Measurements from ENCODE around the gene OR10A5. TPM values are rescaled to one million over a fixed set of nuclear protein-coding genes. Genes with fewer than 3 reads are reported as not detected.
"Not testable (repeated sequence)": the region's sequence is repeated elsewhere in the genome, so short reads cannot be mapped to it uniquely, and the experiment has no call there.

The OR10A5 gene
- total RNA-seq, 1 donor from 2014 or later: not detected

DNA sequence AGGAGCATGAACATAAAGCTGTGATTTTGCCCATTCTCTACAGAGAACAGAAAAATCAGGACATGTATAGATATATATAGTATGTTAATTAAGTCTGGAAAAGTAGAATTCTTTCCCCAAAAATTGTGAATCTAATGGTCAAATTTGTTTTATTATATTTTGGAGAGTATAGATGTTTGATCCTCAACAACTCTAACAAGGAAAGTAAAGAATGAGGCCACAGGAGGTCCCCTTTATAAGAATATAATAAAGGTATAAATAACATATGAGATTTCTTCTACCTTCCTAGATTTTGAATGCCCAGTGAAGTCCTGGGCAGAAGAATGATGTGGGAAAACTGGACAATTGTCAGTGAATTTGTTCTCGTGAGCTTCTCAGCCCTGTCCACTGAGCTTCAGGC, 30.8 kb downstream of the OR10A5 start, which contains the start of gene OR10A4:
Gene OR10A4, plus strand, starts transcription at position 301 of the 400 bp plus-strand sequence. Its CDS starts 23 bp downstream, at position 324.
- DNase-seq (ENCODE audit: low spot score): no peak

DNA sequence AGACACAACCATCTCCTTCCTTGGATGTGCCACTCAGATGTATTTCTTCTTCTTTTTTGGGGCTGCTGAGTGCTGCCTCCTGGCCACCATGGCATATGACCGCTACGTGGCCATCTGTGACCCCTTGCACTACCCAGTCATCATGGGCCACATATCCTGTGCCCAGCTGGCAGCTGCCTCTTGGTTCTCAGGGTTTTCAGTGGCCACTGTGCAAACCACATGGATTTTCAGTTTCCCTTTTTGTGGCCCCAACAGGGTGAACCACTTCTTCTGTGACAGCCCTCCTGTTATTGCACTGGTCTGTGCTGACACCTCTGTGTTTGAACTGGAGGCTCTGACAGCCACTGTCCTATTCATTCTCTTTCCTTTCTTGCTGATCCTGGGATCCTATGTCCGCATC, 31.4 kb downstream of the OR10A5 start:
- DNase-seq (ENCODE audit: low spot score): no peak

DNA sequence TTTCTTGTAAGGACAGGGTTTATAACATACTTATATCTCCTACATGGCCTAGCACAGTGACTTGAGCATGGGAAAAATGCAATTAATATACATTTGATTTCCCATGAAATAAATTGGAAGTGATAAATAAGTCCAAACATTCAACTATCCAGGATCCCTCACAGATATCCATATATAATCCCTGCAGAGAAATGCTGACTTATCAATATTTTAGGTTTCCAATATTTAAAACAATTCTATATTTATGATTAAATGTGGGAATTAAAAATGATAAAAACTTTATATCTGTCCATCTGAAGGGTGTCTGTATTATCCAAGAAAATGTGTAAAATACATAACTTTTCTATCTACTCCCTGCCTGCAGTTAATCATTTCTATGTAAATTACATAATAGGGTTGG, 37.3 kb downstream of the OR10A5 start:
- no peak for DNase-seq (ENCODE audit: low spot score)

DNA sequence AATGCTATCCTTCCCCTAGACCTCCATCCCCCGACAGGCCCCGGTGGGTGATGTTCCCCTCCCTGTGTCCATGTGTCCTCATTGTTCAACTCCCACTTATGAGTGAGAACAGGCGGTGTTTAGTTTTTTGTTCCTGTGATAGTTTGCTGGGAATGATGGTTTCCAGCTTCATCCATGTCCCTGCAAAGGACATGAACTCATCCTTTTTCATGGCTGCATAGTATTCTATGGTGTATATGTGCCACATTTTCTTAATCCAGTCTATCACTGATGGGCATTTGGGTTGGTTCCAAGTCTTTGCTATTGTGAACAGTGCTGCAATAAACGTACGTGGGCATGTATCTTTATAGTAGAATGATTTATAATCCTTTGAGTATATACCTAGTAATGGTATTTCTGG, 42.2 kb downstream of the OR10A5 start:
- not testable (repeated sequence) for DNase-seq (ENCODE audit: low spot score)

DNA sequence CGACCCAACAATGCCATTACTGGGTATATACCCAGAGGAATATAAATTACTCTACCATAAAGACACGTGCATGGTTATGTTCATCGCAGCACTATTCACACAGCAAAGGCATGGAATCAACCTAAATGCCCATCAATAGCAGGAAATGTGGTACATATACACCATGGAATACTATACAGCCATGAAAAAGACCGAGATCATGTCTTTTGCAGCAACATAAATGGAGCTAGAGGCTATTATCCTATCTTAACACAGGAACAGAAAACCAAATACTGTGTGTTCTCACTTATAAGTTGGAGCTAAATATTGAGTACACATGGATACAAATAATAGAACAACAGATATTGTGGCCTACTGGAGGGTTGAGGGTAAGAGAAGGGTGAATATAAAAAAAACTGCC, 43.3 kb downstream of the OR10A5 start:
- DNase-seq (ENCODE audit: low spot score): no peak

DNA sequence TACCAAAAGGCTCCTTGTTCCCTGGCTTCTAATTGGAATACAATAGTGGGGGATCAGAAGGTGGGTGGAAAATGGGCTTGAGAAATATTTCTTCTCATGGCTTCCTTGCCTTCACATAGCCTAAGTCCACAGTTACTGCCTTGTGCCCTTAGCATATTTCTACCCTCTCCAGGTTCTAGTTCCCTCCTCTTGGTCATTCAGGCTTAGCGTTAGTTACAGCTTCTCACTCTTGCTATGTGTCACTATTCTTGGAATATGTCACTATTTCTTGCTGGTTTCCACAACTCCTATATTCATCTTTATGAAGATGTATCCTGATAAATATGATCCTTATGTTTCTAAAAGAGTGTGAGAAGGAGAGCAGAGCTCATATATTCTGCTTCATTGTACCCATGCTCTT, 44.4 kb downstream of the OR10A5 start:
- DNase-seq (ENCODE audit: low spot score): no peak

DNA sequence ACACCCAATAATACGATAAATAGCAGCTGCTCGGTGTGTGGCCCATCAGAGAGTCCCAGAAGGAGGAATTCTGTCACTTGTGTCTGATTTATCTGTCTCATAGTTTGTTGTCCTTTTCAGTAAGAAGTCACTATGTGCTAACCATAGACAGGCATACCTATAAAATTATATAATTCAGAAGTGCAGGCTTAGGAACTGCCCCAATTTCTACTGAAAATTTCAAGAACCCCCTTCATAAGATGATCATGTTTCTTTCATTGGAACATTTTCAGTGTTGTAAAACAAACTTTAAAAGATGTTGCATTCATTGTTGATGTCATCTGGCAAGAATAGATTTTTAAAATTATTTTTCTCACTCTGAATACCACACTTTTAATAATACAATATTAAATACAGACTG, 46.9 kb downstream of the OR10A5 start, which contains the start of gene OR2D2:
Gene OR2D2, minus strand, starts transcription at position 101 of the 400 bp plus-strand sequence. Its CDS starts 0 bp downstream, at position 101.
- DNase-seq (ENCODE audit: low spot score): no peak

DNA sequence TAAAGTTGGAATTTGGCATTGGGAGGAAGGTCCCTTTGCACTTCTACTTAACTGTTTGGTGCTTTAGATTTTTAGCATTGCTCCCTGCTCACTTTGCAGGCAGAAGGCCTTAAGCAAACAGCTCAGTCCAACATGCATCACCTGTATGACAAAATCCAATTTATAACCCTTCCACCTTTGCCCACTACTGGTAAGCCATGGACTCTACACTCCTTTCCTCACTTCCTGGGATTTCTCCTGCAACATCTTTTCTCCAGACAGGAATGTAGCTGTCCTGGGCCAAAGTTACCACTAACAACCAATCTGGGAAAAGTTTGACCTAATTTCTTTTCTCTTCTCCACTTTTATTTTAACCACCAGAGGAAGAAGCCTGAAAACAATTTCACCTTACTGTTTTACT, 48.6 kb downstream of the OR10A5 start:
- no peak for DNase-seq (ENCODE audit: low spot score)

DNA sequence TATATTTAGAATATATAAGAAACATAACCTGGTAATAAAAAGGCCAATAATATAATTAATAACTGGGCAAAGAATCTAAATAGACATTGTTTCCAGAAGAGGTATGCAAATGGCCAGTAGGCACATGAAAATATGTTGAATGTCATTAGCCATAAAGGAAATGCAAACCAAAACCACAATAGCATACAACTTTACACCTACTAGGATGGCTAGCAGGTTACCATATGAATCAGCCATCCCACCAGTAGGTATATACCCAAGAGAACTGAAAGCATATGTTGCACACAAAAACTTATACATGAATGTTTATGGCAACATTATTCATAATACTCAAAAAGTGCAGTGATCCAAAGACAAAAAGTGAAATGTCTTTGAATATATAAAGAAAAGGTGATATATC, 49.5 kb downstream of the OR10A5 start:
- DNase-seq (ENCODE audit: low spot score): no peak

Other genes starting within 250 kb of the OR10A5 start
- 25.8 TPM for gene RRP8, start 242.1 kb upstream of the OR10A5 start, total RNA-seq
- gene ILK, start 241.9 kb upstream of the OR10A5 start, total RNA-seq: 261 TPM
- 142 TPM for gene TAF10, start 233.5 kb upstream of the OR10A5 start, total RNA-seq
- 161 TPM for gene TPP1, start 226.3 kb upstream of the OR10A5 start, total RNA-seq
- 25.1 TPM for gene DCHS1, start 189.9 kb upstream of the OR10A5 start, total RNA-seq
- 38.5 TPM for gene MRPL17, start 162.3 kb upstream of the OR10A5 start, total RNA-seq
- gene OR2AG2, start 73.7 kb upstream of the OR10A5 start, total RNA-seq: not detected
- not detected for gene OR2AG1, start 62.7 kb upstream of the OR10A5 start, total RNA-seq
- 0.06 TPM for gene OR6A2, start 46.0 kb upstream of the OR10A5 start, total RNA-seq
- not detected for gene OR10A2, start 17.4 kb downstream of the OR10A5 start, total RNA-seq
- not detected for gene OR10A4, start 30.9 kb downstream of the OR10A5 start, total RNA-seq
- gene OR2D2, start 46.8 kb downstream of the OR10A5 start, total RNA-seq: not detected
- gene OR2D3, start 75.3 kb downstream of the OR10A5 start, total RNA-seq: not detected
- gene ZNF215, start 80.7 kb downstream of the OR10A5 start, total RNA-seq: 1.5 TPM
- gene ZNF214, start 174.7 kb downstream of the OR10A5 start, total RNA-seq: 4.1 TPM
- 0.06 TPM for gene NLRP14, start 174.8 kb downstream of the OR10A5 start, total RNA-seq
- gene RBMXL2, start 243.3 kb downstream of the OR10A5 start, total RNA-seq: not detected

Data from mucosa of gallbladder (tissue), 1 donor.